SK-N-SH (cell line): ENCODE data around the gene MMP2.

ENCODE experiments used
- CHD2 ChIP-seq: fragments of 150-350 bp; IDR thresholded peaks from 2 replicates; pipeline ENCODE4 v1.6.1; 2018; ENCODE audit warnings: low read length; ENCODE audit not compliant: partially characterized antibody
- EP300 ChIP-seq, 2 experiments: IDR thresholded peaks; 2 replicates each; pipeline versions ENCODE4 v1.4.0 to v1.6.1; 2012; ENCODE audit warnings: borderline replicate concordance in 1 of 2, low read depth in 1 of 2, low read length in 1 of 2
- EZH2phosphoT487 ChIP-seq: fragments of 200-600 bp; sonication (generic); IDR thresholded peaks from 2 replicates; pipeline ENCODE4 v1.6.1; 2017; ENCODE audit warnings: low read depth, mixed run types, mild to moderate bottlenecking, antibody characterized with exemption, moderate library complexity, borderline replicate concordance
- FOXJ3 ChIP-seq: sonication (generic); formaldehyde crosslinking; IDR thresholded peaks from 2 replicates; pipeline ENCODE4 v1.5.1; 2020; ENCODE audit warnings: mild to moderate bottlenecking, missing genetic modification reagents
- GABPA ChIP-seq: IDR thresholded peaks from 2 replicates; pipeline ENCODE4 v1.4.0; 2012; ENCODE audit warnings: low read depth, mild to moderate bottlenecking
- JUND ChIP-seq: IDR thresholded peaks from 2 replicates; pipeline ENCODE4 v1.4.0; 2012
- NFIC ChIP-seq: IDR thresholded peaks from 2 replicates; pipeline ENCODE4 v1.4.0; 2012; ENCODE audit warnings: borderline replicate concordance
- POLR2AphosphoS5 ChIP-seq: IDR thresholded peaks from 2 replicates; pipeline ENCODE4 v1.6.1; 2012; ENCODE audit warnings: low read depth, low read length
- RCOR1 ChIP-seq: fragments of 150-350 bp; IDR thresholded peaks from 2 replicates; pipeline ENCODE4 v1.6.1; 2017; ENCODE audit warnings: antibody characterized with exemption, low read length
- TF ChIP-seq, protein P1 (sequence below): fragments of 200-600 bp; sonication (generic); IDR thresholded peaks from 2 replicates; pipeline ENCODE4 v1.6.1; 2017; ENCODE audit warnings: antibody characterized with exemption, mild to moderate bottlenecking, moderate library complexity
- TF ChIP-seq, protein P2 (sequence below): IDR thresholded peaks from 2 replicates; pipeline ENCODE4 v1.4.0; 2012; ENCODE audit warnings: low read depth
- TF ChIP-seq, protein P3 (sequence below): IDR thresholded peaks from 2 replicates; pipeline ENCODE4 v1.6.1; 2012; ENCODE audit warnings: mild to moderate bottlenecking, low read depth, low read length, moderate library complexity
- TF ChIP-seq, protein P4 (sequence below): IDR thresholded peaks from 2 replicates; pipeline ENCODE4 v1.4.0; 2012; ENCODE audit warnings: low read depth, borderline replicate concordance
- TF ChIP-seq, protein P5 (sequence below): IDR thresholded peaks from 2 replicates; pipeline ENCODE4; 2012

DNA sequence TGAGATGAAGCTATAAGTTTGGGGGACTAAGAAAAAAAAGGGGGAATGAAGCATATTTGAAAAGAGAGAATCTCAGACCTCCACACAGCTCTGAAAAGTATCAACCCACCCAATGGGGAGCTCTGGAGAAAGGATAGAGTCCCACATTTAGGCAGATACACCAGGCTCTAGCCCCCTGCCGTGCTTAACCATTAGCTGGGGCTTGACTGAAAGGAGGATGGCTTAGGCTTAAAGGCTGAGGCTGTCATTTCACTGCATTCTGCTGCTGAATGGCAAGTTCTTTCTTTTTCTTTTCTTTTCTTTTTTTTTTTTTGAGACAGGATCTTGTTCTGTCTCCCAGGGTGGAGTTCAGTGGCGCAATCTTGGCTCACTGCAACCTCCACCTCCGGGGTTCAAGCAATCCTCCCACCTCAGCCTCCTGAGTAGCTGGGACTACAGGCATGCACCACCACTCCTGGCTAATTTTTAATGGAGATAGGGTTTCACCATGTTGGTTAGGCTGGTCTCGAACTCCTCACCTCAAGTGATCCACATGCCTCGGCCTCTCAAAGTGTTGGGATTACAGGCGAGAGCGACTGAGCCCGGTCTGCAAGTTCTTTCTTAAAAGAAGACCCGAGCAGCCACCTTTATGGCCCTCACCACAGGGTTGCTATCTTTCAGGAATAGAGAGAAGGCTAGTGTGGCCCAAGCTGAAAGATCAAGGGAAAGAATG, 9.0 kb upstream of the MMP2 start:
- TF ChIP-seq, protein P1, sequence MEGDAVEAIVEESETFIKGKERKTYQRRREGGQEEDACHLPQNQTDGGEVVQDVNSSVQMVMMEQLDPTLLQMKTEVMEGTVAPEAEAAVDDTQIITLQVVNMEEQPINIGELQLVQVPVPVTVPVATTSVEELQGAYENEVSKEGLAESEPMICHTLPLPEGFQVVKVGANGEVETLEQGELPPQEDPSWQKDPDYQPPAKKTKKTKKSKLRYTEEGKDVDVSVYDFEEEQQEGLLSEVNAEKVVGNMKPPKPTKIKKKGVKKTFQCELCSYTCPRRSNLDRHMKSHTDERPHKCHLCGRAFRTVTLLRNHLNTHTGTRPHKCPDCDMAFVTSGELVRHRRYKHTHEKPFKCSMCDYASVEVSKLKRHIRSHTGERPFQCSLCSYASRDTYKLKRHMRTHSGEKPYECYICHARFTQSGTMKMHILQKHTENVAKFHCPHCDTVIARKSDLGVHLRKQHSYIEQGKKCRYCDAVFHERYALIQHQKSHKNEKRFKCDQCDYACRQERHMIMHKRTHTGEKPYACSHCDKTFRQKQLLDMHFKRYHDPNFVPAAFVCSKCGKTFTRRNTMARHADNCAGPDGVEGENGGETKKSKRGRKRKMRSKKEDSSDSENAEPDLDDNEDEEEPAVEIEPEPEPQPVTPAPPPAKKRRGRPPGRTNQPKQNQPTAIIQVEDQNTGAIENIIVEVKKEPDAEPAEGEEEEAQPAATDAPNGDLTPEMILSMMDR, result no peak
- TF ChIP-seq, protein P2, sequence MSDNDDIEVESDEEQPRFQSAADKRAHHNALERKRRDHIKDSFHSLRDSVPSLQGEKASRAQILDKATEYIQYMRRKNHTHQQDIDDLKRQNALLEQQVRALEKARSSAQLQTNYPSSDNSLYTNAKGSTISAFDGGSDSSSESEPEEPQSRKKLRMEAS, result no peak
- no peak for TF ChIP-seq EZH2phosphoT487
- no peak for TF ChIP-seq EP300 (IDR thresholded peaks at IDR 0.05; ENCODE audit: borderline replicate concordance in 1 of 2, low read depth in 1 of 2, low read length in 1 of 2)
- TF ChIP-seq CHD2, result no peak
- no peak for TF ChIP-seq POLR2AphosphoS5
- TF ChIP-seq, protein P3, sequence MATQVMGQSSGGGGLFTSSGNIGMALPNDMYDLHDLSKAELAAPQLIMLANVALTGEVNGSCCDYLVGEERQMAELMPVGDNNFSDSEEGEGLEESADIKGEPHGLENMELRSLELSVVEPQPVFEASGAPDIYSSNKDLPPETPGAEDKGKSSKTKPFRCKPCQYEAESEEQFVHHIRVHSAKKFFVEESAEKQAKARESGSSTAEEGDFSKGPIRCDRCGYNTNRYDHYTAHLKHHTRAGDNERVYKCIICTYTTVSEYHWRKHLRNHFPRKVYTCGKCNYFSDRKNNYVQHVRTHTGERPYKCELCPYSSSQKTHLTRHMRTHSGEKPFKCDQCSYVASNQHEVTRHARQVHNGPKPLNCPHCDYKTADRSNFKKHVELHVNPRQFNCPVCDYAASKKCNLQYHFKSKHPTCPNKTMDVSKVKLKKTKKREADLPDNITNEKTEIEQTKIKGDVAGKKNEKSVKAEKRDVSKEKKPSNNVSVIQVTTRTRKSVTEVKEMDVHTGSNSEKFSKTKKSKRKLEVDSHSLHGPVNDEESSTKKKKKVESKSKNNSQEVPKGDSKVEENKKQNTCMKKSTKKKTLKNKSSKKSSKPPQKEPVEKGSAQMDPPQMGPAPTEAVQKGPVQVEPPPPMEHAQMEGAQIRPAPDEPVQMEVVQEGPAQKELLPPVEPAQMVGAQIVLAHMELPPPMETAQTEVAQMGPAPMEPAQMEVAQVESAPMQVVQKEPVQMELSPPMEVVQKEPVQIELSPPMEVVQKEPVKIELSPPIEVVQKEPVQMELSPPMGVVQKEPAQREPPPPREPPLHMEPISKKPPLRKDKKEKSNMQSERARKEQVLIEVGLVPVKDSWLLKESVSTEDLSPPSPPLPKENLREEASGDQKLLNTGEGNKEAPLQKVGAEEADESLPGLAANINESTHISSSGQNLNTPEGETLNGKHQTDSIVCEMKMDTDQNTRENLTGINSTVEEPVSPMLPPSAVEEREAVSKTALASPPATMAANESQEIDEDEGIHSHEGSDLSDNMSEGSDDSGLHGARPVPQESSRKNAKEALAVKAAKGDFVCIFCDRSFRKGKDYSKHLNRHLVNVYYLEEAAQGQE, result no peak
- TF ChIP-seq GABPA, result no peak
- TF ChIP-seq, protein P4, sequence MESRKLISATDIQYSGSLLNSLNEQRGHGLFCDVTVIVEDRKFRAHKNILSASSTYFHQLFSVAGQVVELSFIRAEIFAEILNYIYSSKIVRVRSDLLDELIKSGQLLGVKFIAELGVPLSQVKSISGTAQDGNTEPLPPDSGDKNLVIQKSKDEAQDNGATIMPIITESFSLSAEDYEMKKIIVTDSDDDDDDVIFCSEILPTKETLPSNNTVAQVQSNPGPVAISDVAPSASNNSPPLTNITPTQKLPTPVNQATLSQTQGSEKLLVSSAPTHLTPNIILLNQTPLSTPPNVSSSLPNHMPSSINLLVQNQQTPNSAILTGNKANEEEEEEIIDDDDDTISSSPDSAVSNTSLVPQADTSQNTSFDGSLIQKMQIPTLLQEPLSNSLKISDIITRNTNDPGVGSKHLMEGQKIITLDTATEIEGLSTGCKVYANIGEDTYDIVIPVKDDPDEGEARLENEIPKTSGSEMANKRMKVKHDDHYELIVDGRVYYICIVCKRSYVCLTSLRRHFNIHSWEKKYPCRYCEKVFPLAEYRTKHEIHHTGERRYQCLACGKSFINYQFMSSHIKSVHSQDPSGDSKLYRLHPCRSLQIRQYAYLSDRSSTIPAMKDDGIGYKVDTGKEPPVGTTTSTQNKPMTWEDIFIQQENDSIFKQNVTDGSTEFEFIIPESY, result no peak
- TF ChIP-seq, protein P5, sequence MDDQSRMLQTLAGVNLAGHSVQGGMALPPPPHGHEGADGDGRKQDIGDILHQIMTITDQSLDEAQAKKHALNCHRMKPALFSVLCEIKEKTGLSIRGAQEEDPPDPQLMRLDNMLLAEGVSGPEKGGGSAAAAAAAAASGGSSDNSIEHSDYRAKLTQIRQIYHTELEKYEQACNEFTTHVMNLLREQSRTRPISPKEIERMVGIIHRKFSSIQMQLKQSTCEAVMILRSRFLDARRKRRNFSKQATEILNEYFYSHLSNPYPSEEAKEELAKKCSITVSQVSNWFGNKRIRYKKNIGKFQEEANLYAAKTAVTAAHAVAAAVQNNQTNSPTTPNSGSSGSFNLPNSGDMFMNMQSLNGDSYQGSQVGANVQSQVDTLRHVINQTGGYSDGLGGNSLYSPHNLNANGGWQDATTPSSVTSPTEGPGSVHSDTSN, result no peak
- TF ChIP-seq JUND, result no peak
- no peak for TF ChIP-seq RCOR1
- no peak for TF ChIP-seq FOXJ3 (CRISPR knock-in tag)
- no peak for TF ChIP-seq NFIC
